IMR-90 (cell line): Measurements from ENCODE around the gene DPYD. TPM values are rescaled to one million over a fixed set of nuclear protein-coding genes. Genes with fewer than 3 reads are reported as not detected.

Experiments used
- ATAC-seq: fragments of 200-7000 bp; cut with Tn5 transposase; 2 replicates; pipeline ENCODE4 v1.9.1; 2020; ENCODE audit warnings: low read depth, mild to moderate bottlenecking, moderate library complexity
- BruUV-seq: library from RNA; stranded (reverse); fragments of 400-500 nt; replicated peaks from 2 replicates; lab custom pipeline; 2021; lab: Mats Ljungman, UMichigan
- CTCF ChIA-PET: fragments of 300-600 bp; formaldehyde crosslinking; extraction: SDS; loops from one replicate; lab custom pipeline; 2021; ENCODE audit warnings: antibody characterized with exemption; lab: Yijun Ruan, JAX
- POLR2A ChIA-PET: fragments of 300-600 bp; sonication (Branson Sonifier 250); formaldehyde crosslinking; loops from one replicate; lab custom pipeline; 2022; ENCODE audit warnings: antibody characterized with exemption; ENCODE audit not compliant: unreplicated experiment; lab: Charles Lee
- DNase-seq: peaks from one replicate; pipeline ENCODE4 v3.0.0; 2013
- H2AFZ ChIP-seq: replicated peaks from 2 replicates; pipeline ENCODE3; 2013; ENCODE audit warnings: low read length, mild to moderate bottlenecking; ENCODE audit not compliant: poor library complexity
- H2AK5ac ChIP-seq: 2 replicates; pipeline ENCODE4 v1.6.1; 2013; ENCODE audit warnings: low read depth, low read length, inconsistent platforms
- H2AK9ac ChIP-seq: replicated peaks from 2 replicates; pipeline ENCODE3; 2013; ENCODE audit warnings: mild to moderate bottlenecking, low read depth, low read length, moderate library complexity; ENCODE audit not compliant: poor library complexity
- H2BK120ac ChIP-seq: 2 replicates; pipeline ENCODE4 v1.6.1; 2013; ENCODE audit warnings: low read depth, low read length, inconsistent platforms
- H2BK15ac ChIP-seq: 3 replicates; pipeline ENCODE4 v1.6.1; 2013; ENCODE audit warnings: low read depth, low read length, inconsistent platforms
- H2BK20ac ChIP-seq: 2 replicates; pipeline ENCODE4 v1.6.1; 2013; ENCODE audit warnings: low read depth, mild to moderate bottlenecking, inconsistent platforms, low read length, moderate library complexity
- H2BK5ac ChIP-seq: 2 replicates; pipeline ENCODE4 v1.6.1; 2013; ENCODE audit warnings: mild to moderate bottlenecking, low read depth, low read length, inconsistent platforms; ENCODE audit not compliant: poor library complexity, severe bottlenecking
- H3K14ac ChIP-seq: replicated peaks from 2 replicates; pipeline ENCODE4 v1.6.1; 2013; ENCODE audit warnings: low read depth, low read length, inconsistent platforms
- H3K18ac ChIP-seq: 2 replicates; pipeline ENCODE4 v1.6.1; 2013; ENCODE audit warnings: low read depth, low read length, control low read depth
- H3K23ac ChIP-seq: 2 replicates; pipeline ENCODE4 v1.6.1; 2013; ENCODE audit warnings: low read depth, low read length, inconsistent platforms
- H3K27ac ChIP-seq: 2 replicates; pipeline ENCODE4 v1.5.1; 2013; ENCODE audit warnings: mild to moderate bottlenecking, control low read depth, low read length; ENCODE audit not compliant: insufficient read depth
- H3K27me3 ChIP-seq: 2 replicates; pipeline ENCODE4 v1.6.1; 2013; ENCODE audit warnings: low read length; ENCODE audit not compliant: control insufficient read depth, insufficient read depth
- H3K36me3 ChIP-seq: 2 replicates; pipeline ENCODE4 v1.6.1; 2013; ENCODE audit warnings: low read length, mixed read lengths; ENCODE audit not compliant: control insufficient read depth, insufficient read depth
- H3K4ac ChIP-seq: 2 replicates; pipeline ENCODE4 v1.6.1; 2013; ENCODE audit warnings: low read depth, low read length, inconsistent platforms
- H3K4me1 ChIP-seq: 2 replicates; pipeline ENCODE4 v1.6.1; 2013; ENCODE audit warnings: low read length, mixed read lengths; ENCODE audit not compliant: control insufficient read depth, insufficient read depth
- H3K4me2 ChIP-seq: 2 replicates; pipeline ENCODE4 v1.6.1; 2013; ENCODE audit warnings: low read depth, mild to moderate bottlenecking, control low read depth, low read length, moderate library complexity
- H3K4me3 ChIP-seq: 2 replicates; pipeline ENCODE4 v1.5.1; 2013; ENCODE audit warnings: low read depth, mild to moderate bottlenecking, control low read depth, low read length, moderate library complexity; ENCODE audit not compliant: insufficient read depth
- H3K56ac ChIP-seq: 2 replicates; pipeline ENCODE4 v1.6.1; 2013; ENCODE audit warnings: low read length, inconsistent platforms; ENCODE audit not compliant: insufficient read depth; ENCODE audit errors: extremely low read depth
- H3K79me1 ChIP-seq, 2 experiments: 2 replicates each; pipeline ENCODE4 v1.6.1; 2013; ENCODE audit warnings: low read length in 2 of 2, inconsistent platforms in 1 of 2, low read depth in 1 of 2
- H3K9ac ChIP-seq: 2 replicates; pipeline ENCODE4 v1.6.1; 2013; ENCODE audit warnings: low read depth, low read length, control low read depth
- H3K9me1 ChIP-seq: 2 replicates; pipeline ENCODE4 v1.6.1; 2013; ENCODE audit warnings: low read length, inconsistent platforms; ENCODE audit not compliant: insufficient read depth
- H3K9me3 ChIP-seq: 2 replicates; pipeline ENCODE4 v1.6.1; 2013; ENCODE audit warnings: low read length; ENCODE audit not compliant: control insufficient read depth, insufficient read depth
- H4K20me1 ChIP-seq: 2 replicates; pipeline ENCODE4 v1.6.1; 2013; ENCODE audit warnings: low read length, inconsistent platforms; ENCODE audit not compliant: insufficient read depth
- H4K5ac ChIP-seq: 2 replicates; pipeline ENCODE4 v1.6.1; 2013; ENCODE audit warnings: mild to moderate bottlenecking, low read depth, low read length, control low read depth
- H4K8ac ChIP-seq, 2 experiments: 2 replicates each; pipeline ENCODE4 v1.6.1; 2013; ENCODE audit warnings: low read depth in 2 of 2, low read length in 2 of 2, control low read depth in 1 of 2, inconsistent platforms in 1 of 2
- H4K91ac ChIP-seq: 2 replicates; pipeline ENCODE4 v1.6.1; 2013; ENCODE audit warnings: low read depth, low read length, inconsistent platforms; ENCODE audit not compliant: insufficient read depth
- BHLHE40 ChIP-seq: fragments of 150-350 bp; IDR thresholded peaks from 2 replicates; pipeline ENCODE4 v1.6.1; 2016; ENCODE audit warnings: mild to moderate bottlenecking, low read depth, low read length
- MAZ ChIP-seq: IDR thresholded peaks from 2 replicates; pipeline ENCODE4 v1.6.1; 2012; ENCODE audit warnings: low read depth, mild to moderate bottlenecking, low read length, improper control_type of control experiment, moderate library complexity, borderline replicate concordance
- WGBS, 2 experiments: methylation state at CpG; one replicate each; pipeline versions ENCODE4 v1.1.5 to v1.1.7; 2013; ENCODE audit warnings: missing lambda C conversion rate in 2 of 2; ENCODE audit not compliant: insufficient read length in 1 of 2; ENCODE audit errors: extremely low coverage in 2 of 2; 5-methylcytosine and 5-hydroxymethylcytosine counted together
- dilution Hi-C: fragments of 300-500 bp; cut with HindIII; formaldehyde crosslinking; loops from one replicate; pipeline ENCODE4 v1.14.3; 2018; ENCODE audit warnings: low sequenced_read_pairs; ENCODE audit not compliant: unreplicated experiment
- in situ Hi-C: fragments of 300-500 bp; cut with MboI; formaldehyde crosslinking; loops from 3 replicates; pipeline ENCODE4 v1.14.3; 2019; ENCODE audit warnings: low sequenced_read_pairs, inconsistent platforms, mixed read lengths
- intact Hi-C: fragments of 100-400 bp; cut with micrococcal nuclease; formaldehyde crosslinking; loops from 2 replicates; pipeline ENCODE4 v1.10.0; 2022
- polyA plus RNA-seq, 3 experiments: library from polyadenylated mRNA; depleted of rRNA; stranded (reverse); fragments of >200 nt; gene quantifications; 2 replicates each; pipeline ENCODE4 v1.2.3, GENCODE V29; 2012; ENCODE audit warnings: low replicate concordance in 1 of 3
- total RNA-seq: library from RNA; depleted of rRNA; stranded (reverse); fragments of >200 nt; gene quantifications from 2 replicates; pipeline ENCODE4 v1.2.3, GENCODE V29; 2012

DPYD gene
- total and polyA plus RNA-seq, 2 of the 4 experiments (the other 2 are of a cell fraction) = 9.3 to 47.3 TPM

- no peak overlapping the region for H3K4ac ChIP-seq
- no peak overlapping the region for H4K5ac ChIP-seq
- H3K14ac ChIP-seq = no peak overlapping the region
- no peak overlapping the region for H3K4me3 ChIP-seq
- no peak overlapping the region for H2BK20ac ChIP-seq
- no peak overlapping the region for H3K9ac ChIP-seq
- no peak overlapping the region for H3K56ac ChIP-seq
- DNase-seq (no peak), ATAC-seq (no peak)
- no peak overlapping the region for H4K8ac ChIP-seq
- H2BK120ac ChIP-seq = no peak overlapping the region
- H2BK5ac ChIP-seq = no peak overlapping the region
- H4K91ac ChIP-seq = no peak overlapping the region
- POLR2A ChIA-PET = no interaction called here
- no peaks in the 10 kb centered on the region for H3K36me3 ChIP-seq
- WGBS, 2 experiments = no CpG with 5 or more reads among the region's 2 CpGs
- H3K18ac ChIP-seq = no peak overlapping the region
- no peak overlapping the region for H2BK15ac ChIP-seq
- no peaks in the 10 kb centered on the region for H3K9me3 ChIP-seq
- H3K23ac ChIP-seq = no peak overlapping the region
- no peak overlapping the region for H3K4me2 ChIP-seq
- H3K27me3 ChIP-seq = no peaks in the 10 kb centered on the region
- intact Hi-C loops (no loop called here), dilution Hi-C loops (no loop called here), in situ Hi-C loops (no loop called here)
- CTCF ChIA-PET = no interaction called here
- H3K79me1 ChIP-seq = no peaks in the 10 kb centered on the region
- H2AK9ac ChIP-seq = no peak overlapping the region
- no peak for TF ChIP-seq MAZ
- no peak for TF ChIP-seq BHLHE40
- H3K4me1 ChIP-seq = peaks cover 5% of the 10 kb centered on the region
- no peak overlapping the region for H2AK5ac ChIP-seq
- H4K20me1 ChIP-seq = no peaks in the 10 kb centered on the region
- no peak overlapping the region for H2AFZ ChIP-seq
- no TSS peak for BruUV-seq
- H3K27ac ChIP-seq = no peak overlapping the region
- peaks cover 3% of the 10 kb centered on the region; the same call in 1 of the 2 replicates for H3K9me1 ChIP-seq
Observed at GRCh38 chr1:97077221-97077620, 843.6 kb downstream of the DPYD start.
